Adrenal gland (tissue), 12 donors: ENCODE data around the gene FAF1. TPM values are rescaled to one million over a fixed set of nuclear protein-coding genes. Genes with fewer than 3 reads are reported as not detected.

Experiments
- DNase-seq, 7 donors: peaks; one replicate each; pipeline ENCODE4 v3.0.0-alpha.2; 2019 to 2020
- H3K27ac ChIP-seq, 5 donors: fragments of 200-600 bp; sonication (generic) in 4 of 5; 1 replicate in 3 of 5; 2 replicates in 2 of 5; pipeline versions ENCODE4 v1.5.1 to v1.8.0; 2016 to 2020; ENCODE audit warnings: mild to moderate bottlenecking in 1 of 5
- H3K27me3 ChIP-seq: fragments of 200-600 bp; 2 replicates; pipeline ENCODE4 v1.8.0; 2021
- H3K36me3 ChIP-seq, 2 donors: fragments of 200-600 bp; replicated peaks in 1 of 2; 1 replicate in 1 of 2; 2 replicates in 1 of 2; pipeline versions ENCODE4 v1.5.1 to v1.8.0; 2018 to 2022
- H3K4me1 ChIP-seq, 2 donors: fragments of 200-600 bp; replicated peaks in 1 of 2; 1 replicate in 1 of 2; 2 replicates in 1 of 2; pipeline versions ENCODE4 v1.5.1 to v1.8.0; 2018 to 2021
- H3K4me3 ChIP-seq, 4 donors: fragments of 200-600 bp; sonication (generic) in 3 of 4; one replicate each; pipeline ENCODE4 v1.5.1; 2016 to 2018
- H3K9me3 ChIP-seq, 3 donors: fragments of 200-600 bp; sonication (generic) in 1 of 3; replicated peaks in 1 of 3; 1 replicate in 2 of 3; 2 replicates in 1 of 3; pipeline versions ENCODE4 v1.5.1 to v1.8.0; 2016 to 2021
- CTCF ChIP-seq, 6 experiments: fragments of 450-650 bp in 4 of 6; fragments of 200-600 bp in 2 of 6; sonication (generic) in 1 of 6; IDR thresholded peaks; 1 replicate in 5 of 6; 2 replicates in 1 of 6; pipeline versions ENCODE4 v1.5.1 to v1.8.0; 2016 to 2021; ENCODE audit warnings: antibody characterized with exemption in 6 of 6, mild to moderate bottlenecking in 2 of 6, moderate library complexity in 1 of 6
- POLR2A ChIP-seq, 2 donors: fragments of 450-650 bp; IDR thresholded peaks; one replicate each; pipeline ENCODE4 v1.6.1; 2017; ENCODE audit warnings: antibody characterized with exemption in 2 of 2, mild to moderate bottlenecking in 2 of 2, moderate library complexity in 1 of 2
- WGBS, 4 donors: extraction: QIAGEN DNeasy Blood & Tissue Kit in 2 of 4; methylation state at CpG; one replicate each; pipeline versions ENCODE4 v1.1.5 to v1.1.7; 2013 to 2017; 5-methylcytosine and 5-hydroxymethylcytosine counted together
- intact Hi-C, 2 donors: fragments of 100-400 bp; cut with DNase I; formaldehyde crosslinking; loops; one replicate each; pipeline versions ENCODE4 v1.14.1 to v1.15.0; 2022 to 2023
- polyA plus RNA-seq, 3 donors: library from polyadenylated mRNA; stranded (reverse); fragments of 200-250 nt in 2 of 3; fragments of 350-450 nt in 1 of 3; fragmentation: Illumina TruSeq in 1 of 3; extraction: RNeasy Lipid Tissue Mini Kit (QIAGEN cat#74804) in 1 of 3; gene quantifications; one replicate each; pipeline ENCODE4 v1.2.3, GENCODE V29; 2013 to 2014
- total RNA-seq, 9 donors: library from RNA; depleted of rRNA in 4 of 9; stranded (reverse); fragments of >200 nt in 4 of 9; fragments of 120-200 nt in 1 of 9; fragmentation: NEBNext Ultra II Directional in 1 of 9; extraction: Animal tissue kit (Norgen Biotek cat#: 25700) in 1 of 9; gene quantifications; one replicate each; pipeline versions ENCODE4 v1.1.0 to v1.2.4, GENCODE V29; 2013 to 2023
- donor health status: healthy with polysubstance abuse.
- donor health status: Bipolar disorder and iron deficiency.
- donor health status: DM: yes; HTN: yes; CAD: no.
- donor health status: DM: no; HTN: no; CAD: no.
- donor health status: DM: no; HTN: no; CAD: no.
- donor health status: DM: yes; HTN: yes; CAD: no.

FAF1 gene
- total and polyA plus RNA-seq, 12 donors, result 23.4 to 88.4 (median 44.5) TPM

GRCh38 chr1:50976111-50976889, 16.2 kb upstream of the FAF1 start:
- TF ChIP-seq POLR2A (IDR thresholded peaks at IDR 0.05), result no peak
- TF ChIP-seq CTCF (IDR thresholded peaks at IDR 0.05), result no peak
- no peaks in the 10 kb centered on the region for H3K36me3 ChIP-seq
- peak overlapping the region; percentile 84 to 100 (median 98) for H3K27ac ChIP-seq
- intact Hi-C loops, result no loop called here
- peaks cover 4 to 34% of the 10 kb centered on the region in 2 donors for H3K4me1 ChIP-seq
- peak overlapping the region in 3 of 4 donors; percentile 73 to 97 (median 88) for H3K4me3 ChIP-seq
- no peaks in the 10 kb centered on the region for H3K27me3 ChIP-seq
- DNase-seq, result peak in 1 of 7 donors; percentile 42
- WGBS, 4 donors, result 44 to 57% (median 49%) methylated on average over 17 to 19 of the region's 19 CpGs
- peaks cover 0 to 6% (median 0%) of the 10 kb centered on the region in 3 donors for H3K9me3 ChIP-seq

- Histone ChIP-seq H3K36me3 (no peaks in the 10 kb centered on the region), H3K27ac (peak overlapping the region in 1 of 5 donors; percentile 98), H3K4me3 (no peak overlapping the region), H3K4me1 (peaks cover 4 to 34% of the 10 kb centered on the region in 2 donors), H3K27me3 (no peaks in the 10 kb centered on the region), H3K9me3 (peaks cover 0 to 6% (median 0%) of the 10 kb centered on the region in 3 donors)
- TF ChIP-seq POLR2A (IDR thresholded peaks at IDR 0.05), result no peak
- no peak for TF ChIP-seq CTCF (IDR thresholded peaks at IDR 0.05)
- intact Hi-C loops, result no loop called here
- 46 to 63% (median 59%) methylated on average over 1 of the region's 1 CpG for WGBS, 4 donors
- DNase-seq, result no peak
These were observed 15.4 kb upstream of the FAF1 start for GRCh38 chr1:50975436-50975835.

- Histone ChIP-seq H3K4me3 (no peak overlapping the region), H3K27me3 (no peaks in the 10 kb centered on the region), H3K36me3 (no peaks in the 10 kb centered on the region), H3K9me3 (peaks cover 0 to 6% (median 0%) of the 10 kb centered on the region in 3 donors), H3K4me1 (peaks cover 4 to 33% of the 10 kb centered on the region in 2 donors), H3K27ac (peak overlapping the region in 1 of 5 donors; percentile 10)
- TF ChIP-seq CTCF (IDR thresholded peaks at IDR 0.05) (no peak), POLR2A (IDR thresholded peaks at IDR 0.05) (no peak)
- DNase-seq, result no peak
- intact Hi-C loops, result no loop called here
- WGBS, 4 donors, result 75 to 83% (median 80%) methylated on average over 1 of the region's 1 CpG
These were observed 14.5 kb upstream of the FAF1 start for GRCh38 chr1:50974618-50974935.

- peak in 1 of 7 donors; percentile 37 for DNase-seq
- Histone ChIP-seq H3K4me1 (peaks cover 4 to 28% of the 10 kb centered on the region in 2 donors), H3K36me3 (no peaks in the 10 kb centered on the region), H3K4me3 (no peak overlapping the region), H3K27me3 (no peaks in the 10 kb centered on the region), H3K27ac (peak overlapping the region in 2 of 5 donors; percentile 10 to 33), H3K9me3 (peaks cover 0 to 6% (median 0%) of the 10 kb centered on the region in 3 donors)
- intact Hi-C loops, result no loop called here
- WGBS, 4 donors, result 89 to 91% (median 90%) methylated on average over 13 of the region's 13 CpGs
- TF ChIP-seq CTCF (IDR thresholded peaks at IDR 0.05) (no peak), POLR2A (IDR thresholded peaks at IDR 0.05) (no peak)
These were observed 14.0 kb upstream of the FAF1 start for GRCh38 chr1:50973875-50974617.
